ENCODE data around the gene ERI2.

ERI2 gene

GRCh38 chr16:20812510-20812909 lies 6.2 kb upstream of the ERI2 start:
- no peak for TF ChIP-seq CTCF (IDR thresholded peaks at IDR 0.05)

DNA sequence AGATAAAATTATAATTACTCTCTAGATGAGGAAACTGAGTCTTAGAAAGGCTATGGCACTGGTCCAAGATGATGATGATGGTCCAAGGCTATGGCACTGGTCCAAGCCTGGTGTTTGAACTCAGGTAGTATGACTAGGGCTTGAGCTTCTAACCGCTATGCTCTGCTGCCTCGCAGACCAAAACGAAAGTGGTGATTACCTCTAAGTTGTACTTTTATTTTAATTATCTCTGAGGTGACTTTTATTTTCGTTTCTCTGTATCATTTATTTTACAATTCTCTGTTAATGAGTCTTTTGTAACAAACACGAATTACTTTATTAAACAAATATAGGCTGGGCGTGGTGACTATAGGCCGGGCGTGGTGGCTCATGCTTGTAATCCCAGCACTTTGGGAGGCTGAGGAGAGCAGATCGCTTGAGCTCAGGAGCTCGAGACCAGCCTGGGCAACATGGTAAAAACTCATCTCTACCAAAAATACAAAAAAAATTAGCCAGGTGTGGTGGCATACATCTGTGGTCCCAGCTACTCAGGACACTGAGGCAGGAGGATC lies 5.7 kb upstream of the ERI2 start:
- no peak for TF ChIP-seq CTCF (IDR thresholded peaks at IDR 0.05)

GRCh38 chr16:20807862-20808261 lies 1.6 kb upstream of the ERI2 start:
- no peak for TF ChIP-seq CTCF (IDR thresholded peaks at IDR 0.05)

GRCh38 chr16:20803561-20804214 lies 2.6 kb downstream of the ERI2 start:
- TF ChIP-seq CTCF (IDR thresholded peaks at IDR 0.05), result no peak

DNA sequence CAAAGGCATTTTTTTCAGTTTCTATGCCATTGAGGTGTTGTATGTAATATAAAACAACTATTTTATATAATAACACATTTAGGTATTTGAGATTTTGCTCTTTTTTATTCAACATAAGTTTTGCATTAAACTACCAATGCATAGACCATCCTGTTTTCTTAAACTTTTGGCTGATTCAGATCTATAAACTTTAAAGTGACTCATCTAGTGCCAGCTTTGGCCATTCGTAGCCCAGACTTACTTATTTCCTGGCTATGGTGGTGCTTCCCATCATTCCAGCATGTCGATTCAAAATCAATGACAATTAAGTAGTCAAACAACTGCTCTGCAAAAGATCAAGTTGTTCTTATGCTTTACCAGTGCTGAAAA lies 3.1 kb downstream of the ERI2 start:
- no peak for TF ChIP-seq CTCF (IDR thresholded peaks at IDR 0.05)

GRCh38 chr16:20801278-20801677 lies 5.0 kb downstream of the ERI2 start:
- TF ChIP-seq CTCF (IDR thresholded peaks at IDR 0.05), result no peak

- TF ChIP-seq CTCF (IDR thresholded peaks at IDR 0.05), result peak; percentile 64
These were observed 6.7 kb downstream of the ERI2 start for GRCh38 chr16:20799599-20799998.

- TF ChIP-seq CTCF (IDR thresholded peaks at IDR 0.05), result no peak
These were observed 7.9 kb downstream of the ERI2 start for GRCh38 chr16:20798364-20798763.

Data from LNCAP (cell line).